MM.1S (cell line): ENCODE measurements around the gene TTC28.

Experiments used
- CTCF ChIP-seq: fragments of 300-600 bp; sonication (generic); IDR thresholded peaks from 2 replicates; pipeline ENCODE4 v1.5.1; 2016; ENCODE audit warnings: antibody characterized with exemption, low read length, mixed read lengths
- EZH2 ChIP-seq: fragments of 300-600 bp; sonication (generic); optimal IDR thresholded peaks from 2 replicates; pipeline ENCODE3; 2017; ENCODE audit warnings: low read depth, mild to moderate bottlenecking, antibody characterized with exemption, low read length, mixed read lengths
- EZH2phosphoT487 ChIP-seq: fragments of 300-600 bp; sonication (generic); IDR thresholded peaks from 2 replicates; pipeline ENCODE4 v1.6.1; 2018; ENCODE audit warnings: antibody characterized with exemption, low read length

GRCh38 chr22:27983361-27983791 is 696.3 kb downstream of the TTC28 start:
- TF ChIP-seq CTCF (no peak), EZH2 (no peak), EZH2phosphoT487 (no peak)
